Aorta (tissue), 5 donors: ENCODE data around the gene AMBRA1. TPM values are rescaled to one million over a fixed set of nuclear protein-coding genes. Genes with fewer than 3 reads are reported as not detected.

ENCODE experiments used
- ATAC-seq: fragments of 200-7000 bp; cut with Tn5 transposase; one replicate; pipeline ENCODE4 v1.9.1; 2022; ENCODE audit warnings: moderate library complexity; ENCODE audit not compliant: low FRiP score
- DNase-seq, 2 donors: peaks; one replicate each; pipeline ENCODE4 v3.0.0-alpha.2; 2020
- H3K27ac ChIP-seq, 2 donors: one replicate each; pipeline ENCODE4 v1.5.1; 2013; ENCODE audit warnings: low read length in 2 of 2, mild to moderate bottlenecking in 2 of 2, moderate library complexity in 2 of 2, control low read depth in 1 of 2, inconsistent platforms in 1 of 2, low read depth in 1 of 2
- H3K27me3 ChIP-seq, 2 donors: one replicate each; pipeline ENCODE4 v1.6.1; 2013; ENCODE audit warnings: control low read depth in 1 of 2, low read length in 1 of 2, mild to moderate bottlenecking in 1 of 2, moderate library complexity in 1 of 2; ENCODE audit not compliant: insufficient read depth in 2 of 2, control insufficient read depth in 1 of 2
- H3K36me3 ChIP-seq, 2 donors: one replicate each; pipeline ENCODE4 v1.6.1; 2013; ENCODE audit warnings: control low read depth in 1 of 2, low read length in 1 of 2, mild to moderate bottlenecking in 1 of 2; ENCODE audit not compliant: insufficient read depth in 2 of 2, control insufficient read depth in 1 of 2
- H3K4me1 ChIP-seq, 2 donors: one replicate each; pipeline ENCODE4 v1.6.1; 2013; ENCODE audit warnings: low read length in 2 of 2, control low read depth in 1 of 2, mild to moderate bottlenecking in 1 of 2, moderate library complexity in 1 of 2; ENCODE audit not compliant: insufficient read depth in 2 of 2, control insufficient read depth in 1 of 2
- H3K4me3 ChIP-seq, 2 donors: one replicate each; pipeline ENCODE4 v1.5.1; 2013; ENCODE audit warnings: low read length in 2 of 2, control low read depth in 1 of 2, mild to moderate bottlenecking in 1 of 2
- H3K9me3 ChIP-seq: one replicate; pipeline ENCODE4 v1.6.1; 2013; ENCODE audit warnings: mild to moderate bottlenecking, low read length; ENCODE audit not compliant: control insufficient read depth
- WGBS, 2 donors: extraction: QIAGEN DNeasy Blood & Tissue Kit; methylation state at CpG; one replicate each; pipeline ENCODE4 v1.1.7; 2013; 5-methylcytosine and 5-hydroxymethylcytosine counted together
- intact Hi-C, 2 donors: fragments of 100-400 bp; cut with DNase I; formaldehyde crosslinking; loops; one replicate each; pipeline versions ENCODE4 v1.14.2 to v1.15.0; 2022
- polyA plus RNA-seq, 2 donors: library from polyadenylated mRNA; stranded (reverse); fragments of 200-250 nt; gene quantifications; one replicate each; pipeline ENCODE4 v1.2.3, GENCODE V29; 2013
- total RNA-seq, 2 donors: library from RNA; stranded (reverse); fragmentation: NEBNext Ultra II Directional; extraction: Animal tissue kit (Norgen Biotek cat#: 25700); gene quantifications; one replicate each; pipeline ENCODE4 v1.2.1, GENCODE V29; 2021
- donor health status: healthy with polysubstance abuse.
- donor health status: Bipolar disorder and iron deficiency.
- donor health status: DM: no; HTN: no; CAD: no.
- donor health status: DM: no; HTN: no; CAD: no.
- donor health status: DM: yes; HTN: yes; CAD: no.

Gene AMBRA1
- total and polyA plus RNA-seq, 4 donors = 2.6 to 35.0 (median 16.8) TPM

GRCh38 chr11:46378811-46379481 lies 214.9 kb downstream of the AMBRA1 start:
- Histone ChIP-seq H3K4me1 (no peaks in the 10 kb centered on the region), H3K4me3 (no peak overlapping the region), H3K9me3 (no peaks in the 10 kb centered on the region), H3K27ac (no peak overlapping the region), H3K27me3 (no peaks in the 10 kb centered on the region), H3K36me3 (peaks cover 0 to 2% of the 10 kb centered on the region in 2 donors)
- no peak for ATAC-seq
- intact Hi-C loops = no loop called here
- peak in 1 of 2 donors; percentile 40 for DNase-seq
- 58 to 62% methylated on average over 20 of the region's 20 CpGs for WGBS, 2 donors

- ATAC-seq = no peak
- Histone ChIP-seq H3K9me3 (no peaks in the 10 kb centered on the region), H3K27me3 (no peaks in the 10 kb centered on the region), H3K36me3 (peaks cover 0 to 2% of the 10 kb centered on the region in 2 donors), H3K27ac (no peak overlapping the region), H3K4me1 (no peaks in the 10 kb centered on the region), H3K4me3 (no peak overlapping the region)
- intact Hi-C loops = no loop called here
- WGBS, 2 donors = 89 to 90% methylated on average over 10 of the region's 10 CpGs
- DNase-seq = no peak
These were observed 215.5 kb downstream of the AMBRA1 start for GRCh38 chr11:46378296-46378695.

- 96% methylated on average over 5 of the region's 5 CpGs for WGBS, 2 donors
- Histone ChIP-seq H3K9me3 (no peaks in the 10 kb centered on the region), H3K27ac (no peak overlapping the region), H3K4me3 (no peak overlapping the region), H3K36me3 (peaks cover 0 to 2% of the 10 kb centered on the region in 2 donors), H3K4me1 (no peaks in the 10 kb centered on the region), H3K27me3 (no peaks in the 10 kb centered on the region)
- ATAC-seq (no peak), DNase-seq (peak in 1 of 2 donors; percentile 24)
- intact Hi-C loops = no loop called here
These were observed 216.0 kb downstream of the AMBRA1 start for GRCh38 chr11:46377831-46378230.

- intact Hi-C loops = no loop called here
- WGBS, 2 donors = 93 to 96% methylated on average over 11 of the region's 11 CpGs
- H3K27ac ChIP-seq = no peak overlapping the region
- no peaks in the 10 kb centered on the region for H3K27me3 ChIP-seq
- peaks cover 0 to 2% of the 10 kb centered on the region in 2 donors for H3K36me3 ChIP-seq
- ATAC-seq (no peak), DNase-seq (no peak)
- no peaks in the 10 kb centered on the region for H3K9me3 ChIP-seq
- H3K4me1 ChIP-seq = no peaks in the 10 kb centered on the region
- no peak overlapping the region for H3K4me3 ChIP-seq
These were observed 216.5 kb downstream of the AMBRA1 start for GRCh38 chr11:46377290-46377689.

GRCh38 chr11:46376258-46377050 lies 217.4 kb downstream of the AMBRA1 start:
- ATAC-seq = no peak

GRCh38 chr11:46375392-46376101 lies 218.3 kb downstream of the AMBRA1 start:
- H3K4me1 ChIP-seq = no peaks in the 10 kb centered on the region
- ATAC-seq (no peak), DNase-seq (no peak)
- intact Hi-C loops = no loop called here
- H3K4me3 ChIP-seq = no peak overlapping the region
- H3K36me3 ChIP-seq = peaks cover 0 to 2% of the 10 kb centered on the region in 2 donors
- no peaks in the 10 kb centered on the region for H3K27me3 ChIP-seq
- 95 to 96% methylated on average over 37 to 38 of the region's 38 CpGs for WGBS, 2 donors
- H3K9me3 ChIP-seq = no peaks in the 10 kb centered on the region
- H3K27ac ChIP-seq = no peak overlapping the region

More at GRCh38 chr11:46376258-46377050, 217.4 kb downstream of the AMBRA1 start:
- Histone ChIP-seq H3K4me1 (no peaks in the 10 kb centered on the region), H3K36me3 (peaks cover 0 to 2% of the 10 kb centered on the region in 2 donors), H3K27me3 (no peaks in the 10 kb centered on the region), H3K27ac (no peak overlapping the region), H3K4me3 (no peak overlapping the region), H3K9me3 (no peaks in the 10 kb centered on the region)
- DNase-seq = no peak
- WGBS, 2 donors = 86 to 88% methylated on average over 18 to 19 of the region's 19 CpGs
- intact Hi-C loops = no loop called here

DNA sequence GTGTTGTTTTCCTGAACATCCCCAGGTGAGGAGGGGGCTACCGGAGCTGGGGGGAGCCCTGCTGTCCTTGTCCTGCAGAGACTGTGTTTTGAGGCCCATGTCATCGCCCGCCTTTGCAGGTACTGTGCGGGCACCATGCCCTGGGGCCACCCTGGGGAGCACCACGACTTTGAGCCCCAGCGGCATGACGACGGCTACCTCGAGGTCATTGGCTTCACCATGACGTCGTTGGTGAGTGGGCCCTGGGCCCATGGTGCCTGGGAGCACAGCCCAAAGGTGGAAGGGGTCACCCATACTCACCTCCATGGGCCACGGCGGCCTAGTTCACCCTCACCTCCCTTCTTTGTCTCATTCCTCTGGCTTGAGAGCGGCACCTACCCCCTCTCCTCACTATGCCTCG lies 219.0 kb downstream of the AMBRA1 start:
- H3K36me3 ChIP-seq = peaks cover 0 to 2% of the 10 kb centered on the region in 2 donors
- no peaks in the 10 kb centered on the region for H3K27me3 ChIP-seq
- H3K4me1 ChIP-seq = no peaks in the 10 kb centered on the region
- WGBS, 2 donors = 88 to 90% methylated on average over 15 of the region's 15 CpGs
- intact Hi-C loops = no loop called here
- ATAC-seq (no peak), DNase-seq (no peak)
- H3K4me3 ChIP-seq = no peak overlapping the region
- H3K9me3 ChIP-seq = no peaks in the 10 kb centered on the region
- no peak overlapping the region for H3K27ac ChIP-seq

DNA sequence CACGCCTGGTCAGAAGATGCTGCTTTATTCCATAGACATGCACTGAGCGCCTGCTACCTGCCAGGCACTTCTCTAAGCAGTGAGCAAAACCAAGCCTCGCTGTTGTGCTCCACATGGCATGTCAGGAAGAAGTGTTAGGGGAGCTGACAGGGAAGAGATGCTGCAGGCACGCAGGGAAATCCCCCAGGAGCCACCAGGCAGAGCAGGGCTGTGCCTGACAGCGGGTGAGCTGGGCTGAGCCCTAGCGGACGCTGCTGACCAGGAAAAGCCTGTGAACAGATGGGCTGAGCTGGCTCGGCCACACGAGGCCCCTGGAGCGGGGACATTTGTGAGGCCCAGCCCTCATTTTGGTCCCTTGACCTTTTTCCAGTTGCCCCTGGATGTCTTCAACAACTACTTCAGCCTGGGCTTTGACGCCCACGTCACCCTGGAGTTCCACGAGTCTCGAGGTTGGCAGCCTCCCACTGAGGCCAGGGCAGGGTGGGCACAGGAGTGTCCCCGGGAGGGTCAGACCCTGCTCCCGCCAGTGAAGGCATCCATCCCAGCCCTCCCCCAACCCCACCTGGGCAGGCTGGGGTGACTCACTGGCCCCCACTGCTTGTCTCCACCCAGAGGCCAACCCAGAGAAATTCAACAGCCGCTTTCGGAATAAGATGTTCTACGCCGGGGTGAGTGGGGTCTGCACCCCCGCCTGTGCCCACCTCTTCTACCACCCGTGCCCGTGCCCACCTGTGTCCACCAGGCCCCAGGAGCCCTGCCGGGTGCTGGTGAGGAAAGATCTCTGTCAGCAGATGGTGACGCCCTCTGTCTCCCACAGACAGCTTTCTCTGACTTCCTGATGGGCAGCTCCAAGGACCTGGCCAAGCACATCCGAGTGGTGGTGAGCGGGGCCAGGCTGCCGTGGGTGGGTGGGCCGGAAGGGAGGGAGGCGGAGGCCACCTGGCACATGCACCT lies 219.8 kb downstream of the AMBRA1 start:
- ATAC-seq (no peak), DNase-seq (no peak)
- Histone ChIP-seq H3K27ac (no peak overlapping the region), H3K4me3 (no peak overlapping the region), H3K4me1 (no peaks in the 10 kb centered on the region), H3K36me3 (peaks cover 0 to 2% of the 10 kb centered on the region in 2 donors), H3K27me3 (no peaks in the 10 kb centered on the region), H3K9me3 (no peaks in the 10 kb centered on the region)
- 88 to 89% methylated on average over 29 to 30 of the region's 30 CpGs for WGBS, 2 donors
- intact Hi-C loops = no loop called here
